Calu3 (cell line): ENCODE measurements around the gene RASAL3. TPM values are rescaled to one million over a fixed set of nuclear protein-coding genes. Genes with fewer than 3 reads are reported as not detected.

ENCODE experiments used
- BruUV-seq: library from RNA; stranded (reverse); fragments of 400-500 nt; replicated peaks from 2 replicates; lab custom pipeline; 2021; lab: Mats Ljungman, UMichigan
- CTCF ChIA-PET: fragments of 300-600 bp; sonication (Branson Sonifier 250); formaldehyde crosslinking; loops from one replicate; lab custom pipeline; 2022; ENCODE audit warnings: antibody characterized with exemption; lab: Charles Lee
- DNase-seq: peaks from one replicate; pipeline ENCODE4 v3.0.0; 2022
- H3K27ac Mint-ChIP-seq: one replicate; pipeline ENCODE4 v1.8.0; 2022; ENCODE audit warnings: mixed read lengths; ENCODE audit not compliant: unreplicated experiment
- H3K27me3 Mint-ChIP-seq: one replicate; pipeline ENCODE4 v1.8.0; 2022; ENCODE audit warnings: mixed read lengths; ENCODE audit not compliant: unreplicated experiment
- H3K36me3 Mint-ChIP-seq: one replicate; pipeline ENCODE4 v1.8.0; 2022; ENCODE audit warnings: mild to moderate bottlenecking, moderate library complexity, mixed read lengths; ENCODE audit not compliant: insufficient read depth, unreplicated experiment
- H3K4me1 Mint-ChIP-seq: one replicate; pipeline ENCODE4 v1.8.0; 2022; ENCODE audit warnings: mild to moderate bottlenecking, low read depth, mixed read lengths; ENCODE audit not compliant: unreplicated experiment
- H3K4me3 Mint-ChIP-seq: one replicate; pipeline ENCODE4 v1.8.0; 2022; ENCODE audit warnings: mild to moderate bottlenecking, low read depth, moderate library complexity, mixed read lengths; ENCODE audit not compliant: unreplicated experiment
- H3K9me3 Mint-ChIP-seq: one replicate; pipeline ENCODE4 v1.8.0; 2022; ENCODE audit warnings: low read depth, mixed read lengths; ENCODE audit not compliant: unreplicated experiment
- CTCF ChIP-seq: fragments of 200-600 bp; IDR thresholded peaks from one replicate; pipeline ENCODE4 v1.8.0; 2022; ENCODE audit warnings: antibody characterized with exemption; ENCODE audit not compliant: unreplicated experiment
- intact Hi-C: fragments of 100-400 bp; cut with micrococcal nuclease; formaldehyde crosslinking; loops from one replicate; pipeline ENCODE4 v1.10.0; 2022; ENCODE audit not compliant: unreplicated experiment
- total RNA-seq: library from RNA; stranded (reverse); gene quantifications from 2 replicates; pipeline ENCODE4 v1.2.3, GENCODE V29; 2022

The RASAL3 gene
- total RNA-seq, 1 experiment from 2014 or later: not detected

- Mint-ChIP-seq H3K4me3 (no peak overlapping the region), H3K27ac (no peak overlapping the region), H3K36me3 (peaks cover 30% of the 10 kb centered on the region), H3K27me3 (no peaks in the 10 kb centered on the region), H3K4me1 (peaks cover 18% of the 10 kb centered on the region), H3K9me3 (no peaks in the 10 kb centered on the region)
- DNase-seq: no peak
- CTCF ChIA-PET: no interaction called here
- no peak for TF ChIP-seq CTCF
- intact Hi-C loops: no loop called here
- BruUV-seq: no TSS peak
These were observed 34.4 kb downstream of the RASAL3 start for GRCh38 chr19:15429825-15430467.

- intact Hi-C loops: no loop called here
- peaks cover 30% of the 10 kb centered on the region for H3K36me3 Mint-ChIP-seq
- DNase-seq: no peak
- no peaks in the 10 kb centered on the region for H3K27me3 Mint-ChIP-seq
- CTCF ChIA-PET: no interaction called here
- no peak overlapping the region for H3K27ac Mint-ChIP-seq
- H3K9me3 Mint-ChIP-seq: no peaks in the 10 kb centered on the region
- BruUV-seq: no TSS peak
- peaks cover 18% of the 10 kb centered on the region for H3K4me1 Mint-ChIP-seq
- no peak overlapping the region for H3K4me3 Mint-ChIP-seq
- no peak for TF ChIP-seq CTCF
These were observed 35.2 kb downstream of the RASAL3 start for GRCh38 chr19:15428956-15429824.

- Mint-ChIP-seq H3K9me3 (no peaks in the 10 kb centered on the region), H3K4me3 (no peak overlapping the region), H3K4me1 (peaks cover 10% of the 10 kb centered on the region), H3K27me3 (no peaks in the 10 kb centered on the region), H3K27ac (no peak overlapping the region), H3K36me3 (peaks cover 29% of the 10 kb centered on the region)
- no peak for TF ChIP-seq CTCF
- intact Hi-C loops: no loop called here
- BruUV-seq: no TSS peak
- CTCF ChIA-PET: no interaction called here
- DNase-seq: no peak
These were observed 36.3 kb downstream of the RASAL3 start for GRCh38 chr19:15427991-15428471.

GRCh38 chr19:15427350-15427700 is 37.0 kb downstream of the RASAL3 start:
- TF ChIP-seq CTCF: no peak
- H3K4me1 Mint-ChIP-seq: peaks cover 9% of the 10 kb centered on the region
- CTCF ChIA-PET: no interaction called here
- intact Hi-C loops: no loop called here
- BruUV-seq: no TSS peak
- no peaks in the 10 kb centered on the region for H3K9me3 Mint-ChIP-seq
- DNase-seq: no peak
- no peak overlapping the region for H3K4me3 Mint-ChIP-seq
- H3K27ac Mint-ChIP-seq: no peak overlapping the region
- H3K36me3 Mint-ChIP-seq: peaks cover 24% of the 10 kb centered on the region
- H3K27me3 Mint-ChIP-seq: no peaks in the 10 kb centered on the region
